Right renal pelvis (tissue), 4 donors: ENCODE data around the gene ARNT2. TPM values are rescaled to one million over a fixed set of nuclear protein-coding genes. Genes with fewer than 3 reads are reported as not detected.

ENCODE experiments used
- DNase-seq, 4 donors: peaks; one replicate each; pipeline ENCODE4 v3.0.0-alpha.2; 2013; ENCODE audit warnings: low read depth in 4 of 4, low spot score in 3 of 4, missing footprints in 1 of 4
- polyA plus RNA-seq, 4 donors: library from polyadenylated mRNA; unstranded; fragments of 120-200 nt; gene quantifications; one replicate each; pipeline ENCODE4 v1.2.1, GENCODE V29; 2013; ENCODE audit not compliant: insufficient read length in 4 of 4

ARNT2 gene
- polyA plus RNA-seq, 4 donors, result 61.2 to 67.9 (median 62.2) TPM

DNA sequence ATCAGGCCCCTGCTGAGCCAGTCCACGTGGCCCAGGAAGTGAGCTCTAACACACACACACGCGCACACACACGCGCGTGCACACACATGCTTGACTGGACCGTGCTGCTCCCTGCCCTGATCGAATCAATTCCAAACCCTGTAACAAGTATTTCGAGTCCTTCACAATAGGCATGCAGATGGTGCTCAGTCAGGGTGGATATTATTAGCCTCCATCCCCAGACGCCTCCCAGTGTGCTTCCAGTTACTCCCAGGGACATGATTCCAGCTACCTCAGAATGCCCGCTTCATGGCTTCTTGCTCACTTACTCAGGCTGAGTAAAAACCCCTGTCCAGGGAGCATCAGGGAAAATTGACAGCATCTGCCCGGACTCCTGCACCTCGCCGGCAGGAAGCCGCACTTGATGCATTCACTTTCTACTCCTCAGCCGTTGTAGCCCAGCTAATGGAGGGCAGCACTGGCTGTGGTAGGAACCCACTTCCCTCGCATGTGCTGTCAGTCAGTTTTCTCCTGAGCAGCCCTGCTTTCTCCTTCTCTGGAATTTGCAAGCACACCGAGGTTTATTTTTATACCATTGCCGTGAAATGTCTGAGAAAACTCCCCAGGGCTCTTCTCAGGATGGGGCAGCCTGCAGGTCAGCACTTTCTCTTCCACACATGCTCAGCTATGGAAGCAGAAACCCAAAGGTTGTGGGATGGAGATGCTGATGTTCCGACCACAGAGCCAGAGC is 164.9 kb downstream of the ARNT2 start:
- DNase-seq, result no peak

DNA sequence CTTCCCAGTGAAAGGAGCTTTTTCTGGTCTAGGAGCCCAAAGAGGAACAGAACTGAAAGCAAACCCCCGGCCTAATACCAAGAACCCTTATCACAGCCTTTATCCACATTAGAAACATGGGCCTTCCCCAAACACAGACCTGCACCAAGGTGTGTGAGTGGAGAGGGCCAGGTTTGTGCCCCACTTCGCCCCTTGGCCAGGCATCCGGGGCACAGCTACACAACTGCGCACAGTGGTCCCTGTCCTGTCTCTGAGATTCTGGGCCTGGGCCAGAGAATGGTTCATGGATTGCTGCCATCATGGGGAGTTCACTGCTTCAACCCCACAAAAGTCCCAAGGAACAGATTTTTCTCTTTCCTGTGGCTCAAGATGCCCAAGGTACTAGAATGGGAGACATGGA is 165.5 kb downstream of the ARNT2 start:
- DNase-seq, result no peak

DNA sequence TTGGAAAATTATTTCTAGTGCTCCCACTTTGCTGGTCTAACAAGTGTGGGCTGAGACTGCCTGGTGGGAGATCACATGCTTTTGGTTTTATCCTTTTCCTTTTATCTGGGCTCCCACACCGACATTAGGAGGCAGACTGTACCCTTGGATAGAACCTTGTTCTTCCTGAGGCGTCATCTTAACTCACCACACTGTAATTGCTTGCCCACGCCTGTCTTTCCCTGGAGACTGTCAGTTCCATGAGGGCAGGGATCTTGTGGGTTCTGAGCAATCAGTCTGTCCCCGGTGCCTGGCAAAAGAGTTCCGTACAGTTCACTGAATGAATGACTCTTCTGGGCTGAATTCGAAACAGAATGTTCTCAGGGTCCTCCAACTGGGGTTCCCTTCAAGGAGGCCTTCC is 166.4 kb downstream of the ARNT2 start:
- DNase-seq, result no peak

DNA sequence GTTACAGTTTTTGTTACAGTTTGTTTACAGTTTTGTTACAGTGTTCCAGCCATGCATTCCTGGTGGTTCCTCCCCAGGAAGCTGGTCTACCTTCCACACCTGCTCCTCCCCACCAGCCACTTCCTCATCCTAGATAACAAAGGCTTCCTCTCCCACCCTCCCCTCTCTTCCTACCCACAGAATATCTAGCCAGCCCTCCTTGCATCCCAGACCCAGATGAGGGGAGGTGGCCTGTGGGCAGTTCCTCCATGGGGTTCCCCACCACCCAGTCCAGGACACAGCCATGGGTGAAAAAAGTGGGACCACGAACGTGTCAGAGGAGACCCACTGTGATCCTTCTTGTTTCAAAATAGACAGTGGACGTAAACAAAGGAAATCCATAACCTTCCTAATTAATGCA is 168.2 kb downstream of the ARNT2 start:
- no peak for DNase-seq

DNA sequence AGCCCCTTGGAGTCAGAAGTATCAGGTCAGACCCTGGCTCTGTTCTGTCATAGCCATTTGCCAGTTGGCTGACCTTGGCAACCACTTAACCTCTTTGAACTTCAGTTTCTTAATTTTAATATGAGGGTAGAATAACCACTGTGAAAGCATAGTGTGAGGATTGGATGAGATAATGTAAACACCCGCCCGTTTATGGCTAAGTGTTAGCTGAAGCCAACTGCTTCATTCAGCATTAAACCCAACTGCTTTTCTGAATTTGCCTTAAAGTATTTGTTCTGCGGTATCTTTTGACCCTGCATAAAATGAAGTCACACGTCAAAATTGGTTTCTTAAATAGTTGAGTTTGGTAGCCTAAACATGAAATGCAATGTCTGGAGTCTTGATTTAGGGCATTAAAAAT is 169.4 kb downstream of the ARNT2 start:
- DNase-seq, result no peak

DNA sequence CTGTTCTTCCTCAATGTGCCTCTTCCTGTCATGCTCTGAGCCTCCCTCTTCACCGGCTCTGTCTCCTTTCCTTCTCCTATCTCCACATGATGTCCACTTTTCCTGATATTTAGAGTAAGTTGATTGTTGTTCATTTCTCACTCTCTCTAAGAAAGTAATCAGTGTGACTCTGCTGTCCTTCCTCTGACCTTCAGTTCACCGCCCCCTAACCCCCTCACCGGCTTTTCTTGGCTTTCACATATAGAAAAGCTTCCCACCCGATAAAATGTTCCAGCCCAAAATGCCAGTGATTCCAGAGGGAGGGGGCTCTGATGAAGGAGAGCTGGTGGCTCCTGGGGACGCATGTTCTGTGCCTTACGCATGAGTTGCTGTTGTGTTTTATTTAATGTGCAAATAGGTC is 170.4 kb downstream of the ARNT2 start:
- DNase-seq, result no peak

DNA sequence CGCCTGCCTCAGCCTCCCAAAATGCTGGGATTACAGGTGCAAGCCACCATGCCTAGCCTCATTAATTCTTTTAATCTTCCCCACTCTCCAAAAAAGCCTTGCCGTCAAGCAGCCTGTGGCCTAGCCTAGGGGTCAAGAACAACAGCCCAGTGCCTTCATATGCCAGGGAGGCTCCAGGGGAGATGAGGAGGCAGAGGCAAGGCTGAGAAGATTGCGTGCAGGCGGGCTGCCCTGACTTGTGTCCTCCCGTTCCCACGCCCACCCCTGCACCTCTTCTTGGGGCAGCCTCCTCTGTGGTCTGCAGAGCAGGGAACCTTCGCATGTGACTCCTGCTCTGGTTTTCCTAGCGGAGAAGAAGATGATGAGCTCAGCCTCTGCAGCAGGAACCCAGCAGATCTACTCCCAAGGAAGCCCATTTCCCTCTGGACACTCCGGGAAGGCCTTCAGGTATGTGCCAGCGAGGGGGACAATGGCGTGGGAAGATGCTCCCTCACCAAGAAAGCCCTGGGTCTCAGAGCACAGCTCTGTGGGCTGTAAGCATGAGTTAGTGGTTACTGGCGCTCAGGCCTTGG is 172.4 kb downstream of the ARNT2 start:
- no peak for DNase-seq

DNA sequence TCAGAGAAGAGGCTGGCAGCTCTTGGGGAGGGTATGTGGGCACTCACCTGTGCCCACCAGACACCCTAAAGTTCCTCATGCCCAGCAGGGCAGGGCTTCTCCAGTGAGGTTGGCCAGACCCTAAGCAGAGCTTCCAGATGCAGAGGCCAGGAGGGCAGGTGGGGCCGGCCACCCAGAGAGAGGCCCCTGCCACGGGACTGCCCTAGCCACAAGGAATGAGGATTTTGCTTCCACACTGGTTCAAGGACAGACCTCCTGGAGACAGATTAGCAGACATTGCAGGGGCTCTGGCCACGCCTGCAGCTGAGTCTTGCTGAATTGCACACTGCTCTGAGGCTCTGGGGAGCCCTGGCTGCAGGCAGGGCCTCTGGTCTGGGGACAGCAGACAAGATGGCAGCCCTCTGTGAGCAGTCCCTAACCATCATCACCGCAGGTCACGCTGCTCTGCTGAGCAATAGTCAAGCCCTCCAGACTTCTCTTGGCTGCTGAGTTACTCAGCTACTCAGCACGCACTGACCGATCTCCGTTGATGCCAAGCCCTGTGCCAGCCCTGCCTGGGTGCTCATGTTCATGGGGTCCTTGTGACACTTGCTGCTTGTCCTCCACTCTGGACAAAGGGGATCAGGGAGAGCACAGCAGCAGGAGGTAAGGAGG is 173.5 kb downstream of the ARNT2 start:
- no peak for DNase-seq

DNA sequence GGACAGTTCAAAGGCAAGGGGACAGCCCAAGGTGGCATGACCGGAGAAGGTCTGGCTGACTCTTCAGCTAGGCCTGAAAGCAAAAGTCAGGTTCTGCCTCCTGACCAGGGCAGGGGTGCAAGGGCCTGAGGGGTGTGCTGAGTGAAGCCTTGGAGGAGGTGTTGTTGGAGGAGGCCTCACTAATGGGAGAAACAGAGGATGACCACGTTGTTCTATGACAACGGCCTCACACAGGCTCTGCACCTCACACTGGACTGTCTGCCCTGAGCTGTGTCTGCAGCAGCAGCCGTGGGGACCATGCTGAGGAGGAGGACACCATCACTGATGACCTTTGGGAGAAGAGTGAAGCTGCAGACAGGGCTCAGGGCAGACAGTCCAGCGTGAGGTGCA is 174.0 kb downstream of the ARNT2 start:
- no peak for DNase-seq

DNA sequence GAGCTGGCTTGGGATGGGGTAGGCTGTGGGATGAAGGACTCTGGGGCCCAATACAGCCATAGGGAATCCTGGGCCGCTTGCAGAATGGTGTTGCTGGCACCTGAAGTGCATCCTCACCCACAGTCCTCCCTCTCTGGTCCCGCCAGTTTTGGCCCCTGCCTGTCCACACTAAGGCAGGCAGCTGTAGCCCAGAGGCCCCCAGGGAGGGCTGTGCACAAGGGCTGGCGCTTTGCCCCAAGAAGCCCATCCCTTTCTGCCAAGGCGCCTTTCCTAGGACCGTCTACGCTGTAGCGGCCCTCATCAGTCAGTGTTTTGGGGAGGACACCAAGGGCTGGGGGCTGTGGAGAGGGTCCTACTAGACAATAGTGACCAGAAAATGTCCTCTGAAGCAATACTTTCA is 174.7 kb downstream of the ARNT2 start:
- no peak for DNase-seq

DNA sequence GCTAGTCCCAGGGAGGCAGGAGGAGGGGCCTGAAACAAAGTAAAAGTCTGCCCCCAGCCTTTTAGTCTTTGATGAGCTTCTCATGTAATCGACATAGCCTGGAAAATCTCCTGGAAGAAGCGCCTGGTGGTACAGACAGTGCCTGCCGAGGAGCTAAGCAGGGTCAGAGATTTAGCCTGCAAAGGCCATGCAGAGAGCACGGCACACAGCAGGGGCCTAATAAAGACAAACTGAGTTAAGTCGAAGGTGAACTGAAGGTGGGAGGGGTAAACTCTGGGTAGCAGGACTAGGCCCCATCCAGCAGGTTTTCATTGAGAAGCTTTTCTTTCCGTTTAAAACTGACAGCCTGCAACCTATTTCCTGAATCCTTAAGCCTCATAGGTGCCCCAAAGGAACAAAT is 175.4 kb downstream of the ARNT2 start:
- DNase-seq, result no peak

DNA sequence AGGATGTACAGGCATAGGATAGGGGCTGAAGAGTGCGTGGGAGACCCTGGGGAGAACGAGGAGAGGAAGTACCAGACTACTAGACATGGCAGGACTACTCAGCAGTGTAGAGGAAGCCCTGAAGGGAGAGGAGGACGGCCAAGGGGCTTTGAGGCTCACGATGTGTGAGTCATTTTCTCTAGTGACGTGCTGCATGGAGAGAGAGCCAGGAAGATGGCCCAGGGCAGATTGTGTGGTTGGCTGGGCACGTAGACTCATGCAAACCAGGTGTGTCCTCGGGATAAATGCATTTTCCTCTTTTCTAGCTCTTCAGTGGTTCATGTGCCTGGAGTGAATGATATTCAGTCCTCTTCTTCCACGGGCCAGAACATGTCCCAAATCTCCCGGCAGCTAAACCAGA is 175.9 kb downstream of the ARNT2 start:
- DNase-seq, result no peak

DNA sequence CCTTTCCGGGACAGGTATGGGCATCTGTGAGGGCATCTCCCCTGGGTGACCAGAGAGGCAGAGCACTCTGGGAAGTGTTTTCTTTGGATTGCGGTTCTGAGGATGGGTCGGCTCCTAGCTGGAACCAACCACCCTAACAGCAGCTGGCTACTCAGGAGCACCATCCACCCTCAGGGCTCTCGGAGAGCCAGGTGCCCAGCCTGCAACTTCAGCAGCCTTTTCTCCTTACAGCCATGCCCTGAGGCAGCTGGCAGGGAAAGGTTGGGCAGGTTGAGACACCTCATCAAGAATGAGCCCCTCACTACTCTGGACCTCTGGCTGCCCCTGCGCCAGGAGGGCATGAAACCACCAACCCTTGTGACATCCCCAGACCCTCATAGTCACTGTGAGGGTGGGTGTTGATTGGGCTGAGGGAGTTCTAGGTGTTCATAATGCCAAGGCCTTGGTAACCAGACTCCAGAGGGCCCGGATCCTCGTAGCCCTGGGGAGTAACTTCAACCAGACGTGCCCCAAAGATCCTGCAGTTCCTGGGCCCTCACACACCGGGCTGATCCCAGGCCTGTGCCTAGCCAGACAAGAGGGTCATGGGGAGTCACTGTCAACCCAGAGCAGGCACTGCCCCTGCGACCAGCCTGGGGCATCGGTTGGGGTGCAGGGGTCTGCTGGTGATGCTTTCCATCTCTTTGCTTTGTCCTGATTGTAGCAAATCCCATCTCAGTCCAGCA is 176.5 kb downstream of the ARNT2 start:
- no peak for DNase-seq

DNA sequence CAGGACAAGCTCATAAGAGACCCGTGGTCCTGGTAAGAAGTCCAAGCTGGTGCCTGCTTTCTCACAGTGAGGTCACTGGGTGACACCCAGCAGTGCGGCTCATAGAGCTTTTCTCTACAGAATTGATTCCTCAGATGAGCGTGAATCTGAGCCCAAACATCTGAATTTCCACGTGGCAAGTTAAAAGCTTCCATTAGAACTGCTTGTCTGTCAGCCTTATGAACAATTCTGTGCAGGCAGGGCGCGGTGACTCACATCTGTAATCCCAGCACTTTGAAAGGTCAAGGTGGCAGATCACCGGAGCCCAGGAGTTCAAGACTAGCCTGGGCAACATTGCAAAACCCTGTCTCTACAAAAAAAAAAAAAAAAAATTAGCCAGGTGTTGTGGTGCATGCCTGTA is 177.8 kb downstream of the ARNT2 start:
- DNase-seq, result no peak

DNA sequence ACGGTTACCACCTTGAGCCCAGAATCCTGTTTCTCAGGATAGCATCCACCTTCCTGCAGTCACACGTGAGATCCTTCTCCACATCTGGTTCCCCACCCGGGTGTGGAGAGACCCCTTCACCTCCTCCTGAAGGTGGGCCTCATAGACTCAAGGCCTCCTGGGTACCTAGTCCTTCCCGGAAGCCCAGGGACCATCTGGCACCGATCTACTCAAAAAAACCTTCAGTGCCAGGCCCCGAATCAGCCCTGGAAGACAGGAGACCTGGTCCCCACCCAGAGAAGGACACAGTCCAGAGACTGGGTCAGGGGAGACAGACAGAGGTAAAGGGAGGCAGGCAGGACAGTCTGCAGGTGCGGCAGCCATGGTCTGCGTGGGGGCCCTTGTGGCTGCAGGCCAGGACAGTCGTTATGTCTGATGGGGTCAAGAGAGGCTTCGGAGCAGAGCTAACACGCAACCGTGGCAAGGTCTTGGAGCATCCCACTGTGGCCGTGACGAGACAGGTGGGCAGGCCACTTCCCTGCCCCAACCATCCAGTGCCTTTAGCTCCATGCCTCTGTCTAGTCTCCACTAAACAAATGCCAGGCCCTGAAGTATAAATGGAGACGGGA is 178.7 kb downstream of the ARNT2 start:
- DNase-seq, result no peak

DNA sequence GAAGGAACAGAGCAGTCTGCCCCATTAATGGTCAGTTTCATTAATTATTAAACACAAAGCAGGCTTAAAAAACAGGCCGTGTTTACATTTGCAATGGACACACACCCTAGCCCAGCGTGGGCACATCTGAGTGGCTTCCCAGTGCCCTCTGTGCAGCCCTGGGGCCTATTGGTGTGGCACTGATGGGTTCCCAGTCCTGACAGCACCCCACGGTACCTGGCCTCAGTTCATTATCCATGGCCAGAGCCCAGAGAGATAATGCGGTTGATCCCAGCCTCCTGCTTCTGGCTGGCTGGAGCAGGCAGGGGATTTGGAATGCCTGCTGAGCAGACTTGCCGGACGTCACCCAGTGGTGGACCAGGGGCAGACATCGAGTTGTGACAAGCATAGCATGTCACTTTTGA is 180.4 kb downstream of the ARNT2 start:
- DNase-seq, result no peak

DNA sequence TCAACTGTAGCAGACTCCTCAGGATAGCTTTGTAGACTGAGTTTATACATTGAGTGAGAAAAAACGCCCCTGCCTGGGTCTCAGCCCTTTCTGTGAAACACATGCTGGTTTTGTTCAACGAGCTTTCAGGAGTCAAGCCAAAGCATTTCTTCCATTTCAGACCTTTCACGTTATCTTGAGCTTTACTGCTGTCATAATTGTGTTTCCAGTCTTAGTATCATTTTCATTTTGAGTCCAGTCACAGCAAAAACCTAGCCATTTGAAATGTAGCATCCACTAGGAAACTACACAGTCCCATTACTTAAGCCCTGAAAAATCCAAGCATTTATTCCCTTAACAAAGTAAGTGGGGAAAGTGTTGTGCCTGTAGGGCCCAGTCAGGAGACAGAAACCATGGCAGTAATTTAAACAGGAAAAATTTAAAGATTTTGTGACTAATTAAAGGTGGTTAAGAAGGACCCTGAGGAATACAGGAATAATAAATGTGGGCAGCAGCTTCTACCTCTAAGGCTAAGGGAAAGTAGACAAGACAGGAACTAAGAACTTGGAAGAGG is 180.9 kb downstream of the ARNT2 start:
- no peak for DNase-seq

DNA sequence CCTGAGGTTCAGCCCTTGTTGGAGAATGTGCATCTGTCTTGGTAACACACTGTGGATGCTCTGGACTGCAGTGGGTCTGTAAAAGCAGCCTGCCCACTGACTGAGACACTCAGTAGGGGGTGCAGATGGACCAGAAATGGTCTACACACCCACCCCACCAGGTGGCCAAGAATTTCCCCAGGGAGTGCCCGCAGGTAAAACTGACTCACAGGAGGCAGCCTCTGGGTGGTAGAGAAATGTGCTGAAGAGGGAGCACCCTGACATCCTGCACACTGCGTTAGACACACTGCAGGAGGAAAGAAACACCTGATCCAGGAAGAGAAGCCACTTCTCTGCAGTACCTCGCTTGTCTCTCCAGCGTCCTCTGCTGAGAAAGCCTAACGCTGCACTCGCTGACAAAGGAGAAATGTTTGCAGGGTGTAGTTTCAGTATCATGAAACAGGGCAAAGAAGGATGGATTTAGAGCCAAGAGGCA is 181.4 kb downstream of the ARNT2 start:
- DNase-seq, result no peak

DNA sequence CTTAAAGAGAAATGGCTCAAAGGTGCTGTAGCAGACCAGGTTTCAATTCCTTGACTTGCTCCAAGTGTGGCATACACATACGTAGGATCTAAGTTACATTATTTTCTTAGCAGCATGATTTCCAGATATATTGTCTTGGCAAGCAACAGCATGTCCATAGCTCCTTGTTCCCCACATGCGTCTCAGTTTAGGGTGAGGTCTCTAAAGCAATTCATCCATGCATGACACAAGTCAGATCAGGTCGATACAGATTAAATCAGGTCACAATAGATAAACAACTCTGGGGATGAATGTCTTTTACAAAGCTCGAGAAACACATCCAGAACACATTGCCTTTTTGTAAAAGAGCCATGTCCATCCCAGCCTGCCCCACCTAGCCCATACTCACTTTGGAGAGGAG is 182.0 kb downstream of the ARNT2 start:
- DNase-seq, result no peak

DNA sequence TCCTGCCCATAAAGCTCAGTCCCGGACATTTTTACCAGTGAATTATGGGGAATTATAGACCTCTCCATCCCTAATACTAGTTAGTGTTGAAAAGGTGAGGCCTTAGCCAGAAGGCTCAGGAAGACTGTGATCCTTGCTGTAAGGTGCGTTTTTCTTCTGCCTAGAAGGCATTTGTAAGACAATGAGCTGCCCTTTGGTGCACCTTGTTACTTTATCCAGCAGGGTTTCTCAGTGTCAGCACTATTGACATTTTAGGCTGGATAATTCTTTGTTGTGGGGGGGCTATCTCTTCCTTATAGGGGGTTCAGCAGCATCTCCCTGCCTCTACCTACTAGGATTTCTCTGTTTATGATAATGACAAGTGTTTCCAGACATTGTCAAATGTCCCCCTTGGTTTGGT is 182.8 kb downstream of the ARNT2 start:
- no peak for DNase-seq
